ENCODE data around the gene MX2.

MX2 gene

DNA sequence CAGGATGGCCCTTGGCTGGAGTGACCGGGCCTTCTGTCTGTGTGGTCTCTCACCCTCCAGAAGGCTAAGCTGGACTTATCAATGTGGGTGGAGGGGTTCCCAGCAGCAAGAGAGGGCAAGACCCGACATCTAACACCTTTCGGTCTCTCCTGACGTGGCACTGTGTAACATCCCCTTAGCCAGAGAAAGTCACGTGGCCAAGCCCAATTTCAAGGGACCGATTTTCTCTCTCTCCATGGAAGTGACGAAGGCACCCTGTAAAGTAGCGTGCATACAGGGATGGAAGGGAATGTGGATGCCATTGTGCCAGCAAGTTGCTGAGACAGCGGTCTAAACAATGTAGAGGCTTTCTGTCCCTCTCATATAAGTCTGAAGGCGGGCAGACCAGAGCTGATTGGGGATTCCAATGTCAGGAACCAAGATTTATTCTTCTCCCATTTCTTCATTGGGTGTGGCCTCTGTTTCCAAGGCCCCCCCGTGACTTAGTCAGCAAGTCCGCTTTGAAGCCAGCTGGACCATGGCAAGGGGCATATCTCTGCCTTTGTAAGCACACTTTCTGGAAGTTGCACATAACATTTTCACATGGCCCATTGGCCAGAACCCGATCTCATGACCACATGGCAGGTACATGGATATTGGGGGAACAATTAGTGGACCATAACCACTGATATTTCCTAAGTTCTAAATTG is 76.7 kb downstream of the MX2 start:
- DNase-seq (ENCODE audit: low read depth in 2 of 2): no peak

- no peak for DNase-seq (ENCODE audit: low read depth in 2 of 2)
Measured at GRCh38 chr21:41439248-41439647, 77.4 kb downstream of the MX2 start.

GRCh38 chr21:41441546-41441945 is 79.7 kb downstream of the MX2 start:
- DNase-seq (ENCODE audit: low read depth in 2 of 2): no peak

DNA sequence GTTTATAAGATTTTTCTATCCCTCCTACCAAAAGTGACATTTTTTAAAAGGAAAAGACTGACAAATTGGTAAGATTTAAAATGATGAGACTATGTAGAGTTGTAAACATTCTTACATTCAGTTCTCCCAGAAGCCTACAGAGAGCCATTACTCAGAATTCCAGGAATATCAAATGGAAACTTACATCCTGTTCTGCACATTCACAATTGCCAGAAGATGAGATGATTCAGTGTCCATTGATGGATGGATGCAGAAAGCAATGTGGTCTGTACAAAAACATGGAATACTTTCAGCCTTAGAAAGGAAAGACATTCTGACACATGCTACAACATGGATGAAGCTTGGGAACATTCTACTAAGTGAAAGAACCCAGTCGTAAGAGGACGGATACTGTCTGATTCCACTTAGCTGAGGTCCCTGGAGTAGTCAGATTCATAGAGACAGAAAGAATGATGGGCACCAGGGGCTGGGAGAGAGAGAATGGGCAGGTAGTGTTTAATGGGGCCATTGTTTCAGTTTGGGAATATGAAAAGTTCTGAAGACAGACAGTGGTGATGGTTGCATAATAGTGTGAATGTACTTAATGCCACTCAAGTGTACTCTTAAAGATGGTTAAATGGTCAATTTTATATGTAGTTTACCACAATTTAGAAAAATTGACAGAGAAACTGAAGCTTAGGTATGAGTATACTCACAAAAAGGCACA is 80.8 kb downstream of the MX2 start:
- no peak for DNase-seq (ENCODE audit: low read depth in 2 of 2)

DNA sequence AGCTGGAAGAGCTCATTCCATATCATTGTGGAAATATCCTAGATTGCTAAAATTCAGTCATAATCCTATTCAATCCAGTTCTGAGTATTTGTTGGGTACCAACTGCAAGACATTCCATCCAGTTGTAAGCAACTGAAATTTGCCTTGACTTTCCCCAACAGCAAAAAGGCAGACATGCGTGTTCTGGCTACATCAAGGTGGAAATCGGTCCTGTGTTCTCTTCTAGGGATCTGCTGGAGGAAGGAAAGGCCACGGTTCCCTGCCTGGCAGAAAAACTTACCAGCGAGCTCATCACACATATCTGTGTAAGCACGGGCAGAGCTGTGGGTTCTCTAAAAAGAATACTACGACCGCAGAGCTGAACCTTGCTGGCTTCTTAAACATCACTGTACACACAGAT is 81.7 kb downstream of the MX2 start:
- no peak for DNase-seq (ENCODE audit: low read depth in 2 of 2)

GRCh38 chr21:41444703-41445464 is 83.1 kb downstream of the MX2 start:
- no peak for DNase-seq (ENCODE audit: low read depth in 2 of 2)

DNA sequence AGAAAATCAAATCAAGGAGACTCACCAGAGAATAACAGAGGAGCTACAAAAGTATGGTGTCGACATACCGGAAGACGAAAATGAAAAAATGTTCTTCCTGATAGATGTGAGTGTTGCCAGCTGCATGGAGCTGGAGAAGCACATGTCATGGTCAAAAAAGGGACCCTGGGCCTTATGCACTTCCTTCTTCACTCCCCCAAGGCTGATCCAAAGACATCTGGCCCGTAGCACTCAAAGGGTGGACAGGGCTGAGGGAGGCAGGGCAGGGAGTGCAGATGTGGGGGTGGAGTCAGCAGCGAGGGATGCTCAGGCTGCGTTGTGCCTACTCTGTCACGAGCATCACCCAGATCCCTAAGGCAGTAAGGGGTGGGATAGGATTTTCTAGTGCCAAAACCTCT is 83.6 kb downstream of the MX2 start:
- no peak for DNase-seq (ENCODE audit: low read depth in 2 of 2)

DNA sequence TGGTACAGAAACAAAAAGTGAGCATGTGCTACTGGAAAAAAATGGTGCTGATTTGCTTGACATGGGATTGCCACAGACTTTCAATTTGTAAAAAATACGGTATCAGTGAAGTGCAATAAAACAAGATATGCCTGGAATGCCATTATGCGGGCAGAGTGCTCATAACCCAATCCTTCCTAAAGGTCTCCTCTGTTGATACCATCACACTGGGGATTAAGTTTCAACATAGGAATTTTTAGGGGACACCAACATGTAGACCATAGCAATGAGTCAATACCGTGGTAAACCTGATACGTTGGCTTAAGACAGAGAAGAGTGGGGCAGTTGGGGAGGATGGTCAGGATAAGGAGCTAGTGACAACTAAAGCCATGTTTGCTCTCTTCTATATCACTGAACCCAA is 84.8 kb downstream of the MX2 start:
- no peak for DNase-seq (ENCODE audit: low read depth in 2 of 2)

DNA sequence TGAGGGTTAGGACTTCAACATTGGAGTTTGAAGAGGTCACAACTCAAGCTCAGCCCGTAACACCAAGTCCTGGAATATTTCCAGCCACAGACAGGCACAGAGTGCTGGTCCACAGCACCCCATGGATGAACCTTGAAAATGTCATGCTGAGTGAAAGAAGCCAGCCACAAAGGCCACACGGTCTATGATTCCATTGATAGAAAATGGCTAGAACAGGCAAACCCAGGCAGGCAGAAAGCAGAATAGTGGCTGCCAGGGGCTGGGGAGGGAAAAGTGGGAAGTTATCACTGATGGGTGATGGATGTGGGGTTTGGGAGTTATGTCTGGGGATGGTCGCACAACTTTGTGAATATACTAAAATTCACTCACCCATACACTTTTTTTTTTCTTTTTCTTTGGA is 85.5 kb downstream of the MX2 start:
- no peak for DNase-seq (ENCODE audit: low read depth in 2 of 2)

DNA sequence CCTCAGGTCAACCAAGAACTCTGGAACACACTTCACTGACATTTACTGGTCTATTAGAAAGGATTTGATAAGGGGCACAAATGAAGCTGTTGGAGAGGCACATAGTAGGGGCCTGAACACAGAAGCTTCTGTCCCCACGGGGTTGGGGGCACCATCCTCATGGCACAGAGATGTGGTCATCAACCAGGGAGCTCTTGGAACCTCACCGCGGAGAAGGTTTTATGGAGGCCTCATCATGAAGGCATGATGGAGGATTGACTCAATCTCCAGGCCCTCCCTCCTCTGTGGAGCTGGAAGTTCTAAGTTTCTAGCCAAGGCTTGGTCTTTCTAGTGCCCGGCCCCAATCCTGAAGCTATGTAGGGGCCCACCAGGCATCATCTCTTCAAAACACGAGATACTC is 87.8 kb downstream of the MX2 start:
- DNase-seq (ENCODE audit: low read depth in 2 of 2): no peak

- no peak for DNase-seq (ENCODE audit: low read depth in 2 of 2)
Measured at GRCh38 chr21:41451753-41452676, 90.2 kb downstream of the MX2 start.

GRCh38 chr21:41453198-41453597 is 91.4 kb downstream of the MX2 start:
- no peak for DNase-seq (ENCODE audit: low read depth in 2 of 2)

- no peak for DNase-seq (ENCODE audit: low read depth in 2 of 2)
Measured at GRCh38 chr21:41453761-41454160, 91.9 kb downstream of the MX2 start.

- no peak for DNase-seq (ENCODE audit: low read depth in 2 of 2)
Measured at GRCh38 chr21:41458121-41458520, 96.3 kb downstream of the MX2 start.

DNA sequence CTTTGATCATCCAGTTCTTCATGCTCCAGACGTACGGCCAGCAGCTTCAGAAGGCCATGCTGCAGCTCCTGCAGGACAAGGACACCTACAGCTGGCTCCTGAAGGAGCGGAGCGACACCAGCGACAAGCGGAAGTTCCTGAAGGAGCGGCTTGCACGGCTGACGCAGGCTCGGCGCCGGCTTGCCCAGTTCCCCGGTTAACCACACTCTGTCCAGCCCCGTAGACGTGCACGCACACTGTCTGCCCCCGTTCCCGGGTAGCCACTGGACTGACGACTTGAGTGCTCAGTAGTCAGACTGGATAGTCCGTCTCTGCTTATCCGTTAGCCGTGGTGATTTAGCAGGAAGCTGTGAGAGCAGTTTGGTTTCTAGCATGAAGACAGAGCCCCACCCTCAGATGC is 96.7 kb downstream of the MX2 start:
- DNase-seq (ENCODE audit: low read depth in 2 of 2): no peak

Data from stimulated activated CD4-positive, alpha-beta T cell treated with anti-CD3 and anti-CD28 coated beads, Interleukin-4, amount 100 ng/mL, for 48 hours (primary cell).